ENCODE results near the gene WBP2. TPM values are rescaled to one million over a fixed set of nuclear protein-coding genes. Genes with fewer than 3 reads are reported as not detected.

Gene WBP2
- total and polyA plus RNA-seq, 2 of the 13 experiments (the other 11 are each of a cell fraction or from before 2014, with no cell fraction given) = 29.2 to 29.5 TPM

GRCh38 chr17:75892556-75893224 lies 37.6 kb upstream of the WBP2 start (continued):
- no peak for TF ChIP-seq CSRNP2 (CRISPR knock-in tag; conservative IDR thresholded peaks at IDR 0.05; ENCODE audit: low read depth)
- no peak for TF ChIP-seq IRF1 (CRISPR knock-in tag; IDR thresholded peaks at IDR 0.05; ENCODE audit: low read depth)
- TF ChIP-seq ZNF30 (CRISPR knock-in tag; IDR thresholded peaks at IDR 0.05) = no peak
- no peak; the same call in 1 of the 2 replicates for TF ChIP-seq ZNF616 (CRISPR knock-in tag; IDR thresholded peaks at IDR 0.05; ENCODE audit: low read depth)
- no peak; the same call in 1 of the 2 replicates for TF ChIP-seq ZNF275 (CRISPR knock-in tag; IDR thresholded peaks at IDR 0.05; ENCODE audit: borderline replicate concordance)
- TF ChIP-seq CENPT (CRISPR knock-in tag; IDR thresholded peaks at IDR 0.05; ENCODE audit: low read depth) = no peak
- TF ChIP-seq FOXA1 (IDR thresholded peaks at IDR 0.05) = no peak
- no peak for TF ChIP-seq FOXA1 (CRISPR knock-in tag; IDR thresholded peaks at IDR 0.05)
- TF ChIP-seq IRF9 (CRISPR knock-in tag; IDR thresholded peaks at IDR 0.05; ENCODE audit: borderline replicate concordance) = no peak; the same call in 1 of the 2 replicates
- no peak for TF ChIP-seq ETV6 (CRISPR knock-in tag; conservative IDR thresholded peaks at IDR 0.05)
- TF ChIP-seq ZMYM2 (CRISPR knock-in tag; IDR thresholded peaks at IDR 0.05) = no peak
- peak; percentile 21; the same call in 1 of the 2 replicates for TF ChIP-seq KLF11 (CRISPR knock-in tag; IDR thresholded peaks at IDR 0.05)
- no peak for TF ChIP-seq SATB2 (CRISPR knock-in tag; IDR thresholded peaks at IDR 0.05)
- TF ChIP-seq TBL1XR1 (IDR thresholded peaks at IDR 0.05; ENCODE audit: borderline replicate concordance, low read length, partially characterized antibody) = no peak
- TF ChIP-seq TEAD3 (CRISPR knock-in tag; optimal IDR thresholded peaks at IDR 0.05; ENCODE audit: borderline replicate concordance) = no peak
- TF ChIP-seq ZNF589 (CRISPR knock-in tag; conservative IDR thresholded peaks at IDR 0.05) = peak; percentile 11; the same call in 1 of the 2 replicates
- TF ChIP-seq ZNF550 (CRISPR knock-in tag; IDR thresholded peaks at IDR 0.05; ENCODE audit: borderline replicate concordance) = no peak
- TF ChIP-seq LCORL (IDR thresholded peaks at IDR 0.05) = no peak
- peak; percentile 86 for TF ChIP-seq LCORL (CRISPR knock-in tag; IDR thresholded peaks at IDR 0.05)
- 0 out of 2 replicates have a peak, but pooled peaks have one; percentile 62 for TF ChIP-seq ZSCAN5A (CRISPR knock-in tag; IDR thresholded peaks at IDR 0.05; ENCODE audit: borderline replicate concordance)
- no peak for TF ChIP-seq ZNF569 (CRISPR knock-in tag; IDR thresholded peaks at IDR 0.05; ENCODE audit: borderline replicate concordance)
- no peak for TF ChIP-seq TRAFD1 (CRISPR knock-in tag; IDR thresholded peaks at IDR 0.05; ENCODE audit: borderline replicate concordance)
- TF ChIP-seq ARNTL (CRISPR knock-in tag; IDR thresholded peaks at IDR 0.05) = peak; percentile 90

Measured in HepG2 (cell line).